ENCODE data around the gene GATAD2A.

- TF ChIP-seq CTCF (IDR thresholded peaks at IDR 0.05; ENCODE audit: low read depth, low read length) = no peak
- TF ChIP-seq POLR2A (IDR thresholded peaks at IDR 0.05; ENCODE audit: extremely low read depth, insufficient read length) = no peak
Measured at GRCh38 chr19:19541616-19542015, 136.1 kb downstream of the GATAD2A start.
